ENCODE measurements around the gene CDKL2. TPM values are rescaled to one million over a fixed set of nuclear protein-coding genes. Genes with fewer than 3 reads are reported as not detected.

The CDKL2 gene
- total and polyA plus RNA-seq, 9 of the 15 experiments (the other 6 are each of a cell fraction or from before 2014, with no cell fraction given), result 0.01 to 0.16 TPM; not detected in 7

DNA sequence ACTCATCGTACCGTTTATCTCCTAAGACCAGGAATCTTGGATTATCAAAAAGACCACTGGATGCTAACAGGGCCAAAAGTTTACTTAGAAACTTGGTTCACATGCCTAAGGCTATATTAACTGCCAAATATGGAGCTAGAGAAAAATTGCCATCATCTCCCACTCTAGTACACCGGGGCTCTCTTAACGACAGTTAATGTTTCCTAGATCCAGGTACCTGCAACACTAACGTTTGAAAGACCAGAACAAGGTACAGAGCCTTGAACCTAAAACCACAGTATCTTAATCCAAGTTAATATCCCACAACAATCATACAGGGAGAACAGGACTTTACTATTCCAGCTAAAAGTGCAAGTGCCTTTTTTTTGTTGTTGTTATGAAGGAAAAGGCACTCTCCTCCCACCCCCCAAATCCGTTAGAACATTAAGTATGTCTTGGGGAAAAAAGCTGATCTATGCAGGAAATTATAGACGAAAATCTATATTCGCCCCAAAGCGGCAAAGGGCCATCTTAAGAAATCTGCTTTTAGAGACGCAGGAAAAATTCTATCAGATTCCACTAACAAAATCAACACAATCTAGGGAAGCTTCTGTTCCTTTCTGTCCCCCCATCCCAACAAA, 41.6 kb upstream of the CDKL2 start:
- H3K4me1 ChIP-seq (replicated peaks in 1 of 2; ENCODE audit: control insufficient read depth in 2 of 2, insufficient read depth in 2 of 2, low read length in 2 of 2), result peaks cover 2 to 39% of the 10 kb centered on the region in 2 experiments
- peak; percentile 14; the same call in 1 of the 2 replicates for TF ChIP-seq ZNF12 (CRISPR knock-in tag; IDR thresholded peaks at IDR 0.05)
- TF ChIP-seq SP2 (IDR thresholded peaks at IDR 0.05; ENCODE audit: extremely low read depth, low read depth, low read length, poor library complexity, severe bottlenecking), result no peak
- TF ChIP-seq HDGF (IDR thresholded peaks at IDR 0.05), result no peak
- TF ChIP-seq CHD1 (IDR thresholded peaks at IDR 0.05; ENCODE audit: low read length), result peak; percentile 9
- TF ChIP-seq TCF3 (CRISPR knock-in tag; IDR thresholded peaks at IDR 0.05), result no peak
- peak in 1 of 2 experiments; percentile 75; a peak in 2 of 4 replicates for TF ChIP-seq SRF (CRISPR knock-in tag; IDR thresholded peaks at IDR 0.05)
- peak; percentile 58; the same call in 1 of the 2 replicates for TF ChIP-seq ZNF316 (IDR thresholded peaks at IDR 0.05)
- TF ChIP-seq CREBBP (IDR thresholded peaks at IDR 0.05; ENCODE audit: low read depth, low read length), result no peak
- no peak for TF ChIP-seq TSHZ1 (CRISPR knock-in tag; IDR thresholded peaks at IDR 0.05)
- TF ChIP-seq NELFE (IDR thresholded peaks at IDR 0.05; ENCODE audit: insufficient read depth, insufficient read length), result no peak
- TF ChIP-seq MAFG (tag; conservative IDR thresholded peaks at IDR 0.05), result 0 out of 2 replicates have a peak, but pooled peaks have one; percentile 6
- TF ChIP-seq, protein P1, sequence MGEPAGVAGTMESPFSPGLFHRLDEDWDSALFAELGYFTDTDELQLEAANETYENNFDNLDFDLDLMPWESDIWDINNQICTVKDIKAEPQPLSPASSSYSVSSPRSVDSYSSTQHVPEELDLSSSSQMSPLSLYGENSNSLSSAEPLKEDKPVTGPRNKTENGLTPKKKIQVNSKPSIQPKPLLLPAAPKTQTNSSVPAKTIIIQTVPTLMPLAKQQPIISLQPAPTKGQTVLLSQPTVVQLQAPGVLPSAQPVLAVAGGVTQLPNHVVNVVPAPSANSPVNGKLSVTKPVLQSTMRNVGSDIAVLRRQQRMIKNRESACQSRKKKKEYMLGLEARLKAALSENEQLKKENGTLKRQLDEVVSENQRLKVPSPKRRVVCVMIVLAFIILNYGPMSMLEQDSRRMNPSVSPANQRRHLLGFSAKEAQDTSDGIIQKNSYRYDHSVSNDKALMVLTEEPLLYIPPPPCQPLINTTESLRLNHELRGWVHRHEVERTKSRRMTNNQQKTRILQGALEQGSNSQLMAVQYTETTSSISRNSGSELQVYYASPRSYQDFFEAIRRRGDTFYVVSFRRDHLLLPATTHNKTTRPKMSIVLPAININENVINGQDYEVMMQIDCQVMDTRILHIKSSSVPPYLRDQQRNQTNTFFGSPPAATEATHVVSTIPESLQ (CRISPR knock-in tag; IDR thresholded peaks at IDR 0.05), result 0 out of 2 replicates have a peak, but pooled peaks have one; percentile 9
- TF ChIP-seq PRPF4 (IDR thresholded peaks at IDR 0.05; ENCODE audit: insufficient read depth, low read depth, low read length, poor library complexity, severe bottlenecking), result no peak
- TF ChIP-seq DEAF1 (CRISPR knock-in tag; IDR thresholded peaks at IDR 0.05), result no peak

More for the DNA sequence above, 41.6 kb upstream of the CDKL2 start:
- Histone ChIP-seq H3K4me3 (peak overlapping the region; percentile 94), H3K9me1 (ENCODE audit: control insufficient read depth, insufficient read depth, low read length) (peaks cover 6% of the 10 kb centered on the region), H2AFZ (ENCODE audit: low read depth, low read length) (peak overlapping the region; percentile 71; the same call in 1 of the 2 replicates), H3K9me3 (replicated peaks; ENCODE audit: control insufficient read depth, insufficient read depth, low read depth, low read length) (no peaks in the 10 kb centered on the region), H3K27me3 (ENCODE audit: control insufficient read depth in 2 of 2, insufficient read depth in 2 of 2, low read length in 2 of 2) (no peaks in the 10 kb centered on the region), H3K4me2 (ENCODE audit: insufficient read depth, low read length) (peak overlapping the region; percentile 96), H3K9ac (ENCODE audit: insufficient read depth in 1 of 2, low read depth in 2 of 2, low read length in 2 of 2) (peak overlapping the region; percentile 96 to 99), H3K79me2 (ENCODE audit: control insufficient read depth, insufficient read depth, low read length) (peaks cover 70% of the 10 kb centered on the region), H3K36me3 (ENCODE audit: control insufficient read depth, insufficient read depth, low read length) (peaks cover 19% of the 10 kb centered on the region), H3K27ac (ENCODE audit: extremely low read depth, low read depth, low read length) (peak overlapping the region; percentile 95), H4K20me1 (replicated peaks; ENCODE audit: control insufficient read depth, insufficient read depth, low read length) (peaks cover 49% of the 10 kb centered on the region)
- intact Hi-C loops (cut with micrococcal nuclease) (loop anchor here (2.0 kb wide), 1 partner anchor 157 kb away; the partner anchor contains the start of genes RCHY1 and THAP6), in situ Hi-C loops (cut with MboI) (no loop called here)
- DNase-seq (ENCODE audit: extremely low read depth in 1 of 4, low spot score in 3 of 4) (no peak), ATAC-seq (no peak), FAIRE-seq (no peak)
- CTCF ChIA-PET (ENCODE audit: low intra/inter-chr PET ratio), result no interaction called here
- no TSS peak for BruUV-seq (replicated peaks)
- POLR2A ChIA-PET, result interaction anchor here (0.8 to 2.1 kb wide), 4 partner anchors 12 to 158 kb away, joined by 3 to 12 read pairs (median 4); partner anchors contain the start of genes RCHY1, THAP6 and USO1
- 1% methylated on average over 10 of the region's 10 CpGs for WGBS (ENCODE audit: insufficient coverage, low coverage, missing lambda C conversion rate)

Data from K562 (cell line).